ENCODE results near the gene PPP2R5C.

The PPP2R5C gene

DNA sequence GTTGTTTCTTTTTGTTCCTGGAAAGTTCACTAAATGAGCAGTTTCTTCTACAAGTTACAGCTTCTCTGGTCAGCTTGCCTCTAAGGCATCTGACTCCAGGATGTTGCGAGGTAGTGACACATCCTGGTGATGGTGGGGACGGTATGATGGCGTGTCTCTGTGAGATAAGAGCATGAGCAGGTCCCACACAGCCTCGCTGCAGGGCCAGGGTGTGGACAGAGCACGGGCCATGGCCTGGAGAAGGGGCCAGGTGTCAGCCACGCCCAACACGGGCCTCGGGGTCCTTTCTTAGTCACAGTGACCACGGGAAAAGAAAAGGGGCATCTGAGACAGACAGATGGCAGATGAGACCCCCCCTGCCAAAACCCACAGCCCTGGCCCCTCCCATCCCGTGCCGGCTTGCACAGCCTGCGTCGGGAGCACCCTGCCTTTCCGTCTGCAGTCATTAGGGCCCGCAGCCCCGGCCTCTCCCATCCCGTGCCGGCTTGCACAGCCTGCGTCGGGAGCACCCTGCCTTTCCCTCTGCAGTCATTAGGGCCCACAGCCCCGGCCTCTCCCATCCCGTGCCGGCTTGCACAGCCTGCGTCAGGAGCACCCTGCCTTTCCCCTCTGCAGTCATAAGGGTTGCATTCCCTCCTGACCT is 123.5 kb downstream of the PPP2R5C start:
- no peak overlapping the region for H3K4me3 ChIP-seq (ENCODE audit: low read length)
- no peak for DNase-seq (ENCODE audit: low read depth)
- TF ChIP-seq, protein P1, sequence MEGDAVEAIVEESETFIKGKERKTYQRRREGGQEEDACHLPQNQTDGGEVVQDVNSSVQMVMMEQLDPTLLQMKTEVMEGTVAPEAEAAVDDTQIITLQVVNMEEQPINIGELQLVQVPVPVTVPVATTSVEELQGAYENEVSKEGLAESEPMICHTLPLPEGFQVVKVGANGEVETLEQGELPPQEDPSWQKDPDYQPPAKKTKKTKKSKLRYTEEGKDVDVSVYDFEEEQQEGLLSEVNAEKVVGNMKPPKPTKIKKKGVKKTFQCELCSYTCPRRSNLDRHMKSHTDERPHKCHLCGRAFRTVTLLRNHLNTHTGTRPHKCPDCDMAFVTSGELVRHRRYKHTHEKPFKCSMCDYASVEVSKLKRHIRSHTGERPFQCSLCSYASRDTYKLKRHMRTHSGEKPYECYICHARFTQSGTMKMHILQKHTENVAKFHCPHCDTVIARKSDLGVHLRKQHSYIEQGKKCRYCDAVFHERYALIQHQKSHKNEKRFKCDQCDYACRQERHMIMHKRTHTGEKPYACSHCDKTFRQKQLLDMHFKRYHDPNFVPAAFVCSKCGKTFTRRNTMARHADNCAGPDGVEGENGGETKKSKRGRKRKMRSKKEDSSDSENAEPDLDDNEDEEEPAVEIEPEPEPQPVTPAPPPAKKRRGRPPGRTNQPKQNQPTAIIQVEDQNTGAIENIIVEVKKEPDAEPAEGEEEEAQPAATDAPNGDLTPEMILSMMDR (IDR thresholded peaks at IDR 0.05; ENCODE audit: insufficient read depth, low read depth, low read length, missing control alignments): no peak

GRCh38 chr14:101887219-101887618 is 125.7 kb downstream of the PPP2R5C start:
- no peak for DNase-seq (ENCODE audit: low read depth)
- no peak overlapping the region for H3K4me3 ChIP-seq (ENCODE audit: low read length)
- TF ChIP-seq, protein P1 (IDR thresholded peaks at IDR 0.05; ENCODE audit: insufficient read depth, low read depth, low read length, missing control alignments): no peak

DNA sequence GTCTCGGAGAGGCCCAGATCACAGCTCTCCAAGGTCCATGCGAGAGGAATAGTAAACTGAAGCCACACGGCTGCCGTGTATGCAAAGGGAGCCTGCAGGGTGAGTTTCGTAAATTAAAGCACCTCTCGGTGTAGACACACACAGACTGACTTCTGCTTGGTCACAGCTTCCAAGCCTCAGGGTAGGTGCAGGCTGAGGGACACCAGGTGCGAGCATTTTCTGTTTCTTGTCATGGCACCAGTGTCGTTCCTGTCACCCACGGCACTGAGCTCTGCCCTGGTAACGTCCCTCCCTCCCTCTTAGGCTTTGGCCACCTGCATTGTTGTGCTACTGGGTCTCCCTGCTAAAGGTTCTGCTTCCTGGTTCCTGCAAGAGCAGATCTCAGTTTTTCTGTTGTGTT is 126.7 kb downstream of the PPP2R5C start:
- no peak overlapping the region for H3K4me3 ChIP-seq (ENCODE audit: low read length)
- TF ChIP-seq, protein P1 (IDR thresholded peaks at IDR 0.05; ENCODE audit: insufficient read depth, low read depth, low read length, missing control alignments): no peak
- DNase-seq (ENCODE audit: low read depth): no peak

GRCh38 chr14:101889366-101889765 is 127.9 kb downstream of the PPP2R5C start:
- no peak for DNase-seq (ENCODE audit: low read depth)
- TF ChIP-seq, protein P1 (IDR thresholded peaks at IDR 0.05; ENCODE audit: insufficient read depth, low read depth, low read length, missing control alignments): no peak
- H3K4me3 ChIP-seq (ENCODE audit: low read length): no peak overlapping the region

DNA sequence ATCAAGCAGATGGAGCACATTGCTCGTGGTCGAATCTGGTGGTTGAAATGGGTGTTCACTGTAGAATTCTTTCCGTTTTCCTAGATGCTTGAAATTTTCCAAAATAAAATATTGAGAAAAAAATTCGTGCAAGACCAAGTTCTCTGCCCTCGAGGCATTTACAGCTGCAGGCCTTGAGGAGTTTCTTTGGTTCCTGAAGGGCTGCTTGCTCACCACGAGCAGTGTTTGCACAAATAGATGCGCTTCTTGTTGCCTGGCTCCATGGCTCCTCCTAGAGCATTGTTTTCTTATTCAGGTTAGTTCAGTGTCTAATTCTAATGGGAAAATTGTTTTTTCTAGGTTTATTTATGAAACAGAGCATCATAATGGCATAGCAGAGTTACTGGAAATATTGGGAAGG is 128.4 kb downstream of the PPP2R5C start:
- TF ChIP-seq, protein P1 (IDR thresholded peaks at IDR 0.05; ENCODE audit: insufficient read depth, low read depth, low read length, missing control alignments): peak; percentile 13
- DNase-seq (ENCODE audit: low read depth): no peak

GRCh38 chr14:101891471-101891870 is 130.0 kb downstream of the PPP2R5C start:
- TF ChIP-seq, protein P1 (IDR thresholded peaks at IDR 0.05; ENCODE audit: insufficient read depth, low read depth, low read length, missing control alignments): no peak
- no peak overlapping the region for H3K4me3 ChIP-seq (ENCODE audit: low read length)
- no peak for DNase-seq (ENCODE audit: low read depth)

More for the DNA sequence above, 128.4 kb downstream of the PPP2R5C start:
- no peak overlapping the region for H3K4me3 ChIP-seq (ENCODE audit: low read length)

DNA sequence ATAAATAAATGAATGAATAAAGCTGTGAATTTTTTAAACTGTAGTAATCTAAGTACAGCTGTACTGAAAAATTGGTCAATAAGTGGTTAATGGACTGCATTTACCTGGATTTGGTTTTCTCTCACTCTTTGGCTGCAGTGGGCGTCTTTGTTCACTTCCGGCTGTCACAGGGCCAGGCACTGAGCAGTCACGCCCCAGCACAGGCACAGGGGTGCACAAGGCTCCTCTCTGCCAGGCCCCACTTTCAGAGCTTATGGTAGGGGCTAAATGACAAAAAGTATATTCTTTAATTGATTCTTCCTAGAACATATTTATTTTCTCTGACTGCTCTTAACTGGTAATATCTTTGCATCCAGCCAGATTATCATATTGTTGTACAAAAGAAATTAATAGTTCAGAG is 132.2 kb downstream of the PPP2R5C start:
- no peak for DNase-seq (ENCODE audit: low read depth)
- H3K4me3 ChIP-seq (ENCODE audit: low read length): no peak overlapping the region
- TF ChIP-seq, protein P1 (IDR thresholded peaks at IDR 0.05; ENCODE audit: insufficient read depth, low read depth, low read length, missing control alignments): no peak
